Measurements from ENCODE around the gene DUSP18.

DNA sequence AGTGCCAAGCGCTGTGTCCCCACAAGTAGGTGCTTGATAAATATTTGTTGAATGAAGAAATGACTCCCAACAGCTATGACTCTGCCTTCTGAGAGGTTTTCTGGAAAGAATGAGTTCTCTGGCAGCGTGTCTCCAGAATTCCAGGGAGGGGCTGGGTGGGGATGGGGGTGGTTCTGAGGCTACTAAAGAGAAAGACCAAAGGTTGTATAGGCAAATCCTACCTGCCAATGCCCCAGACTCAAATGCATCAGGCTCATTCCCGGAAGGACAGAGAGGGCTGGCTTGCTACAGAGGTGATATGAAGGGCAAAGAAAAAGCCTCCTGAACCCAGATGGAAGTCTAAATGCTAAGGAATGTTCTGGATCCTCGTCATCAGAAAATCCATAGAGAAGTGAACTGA lies 1.9 kb downstream of the DUSP18 start:
- no peak for TF ChIP-seq EZH2 (IDR thresholded peaks at IDR 0.05)
- TF ChIP-seq POLR2AphosphoS5 (IDR thresholded peaks at IDR 0.05; ENCODE audit: borderline replicate concordance, low read depth, low read length) = no peak
- no peak for TF ChIP-seq FOXP2 (optimal IDR thresholded peaks at IDR 0.05; ENCODE audit: control extremely low read depth, extremely low read length, insufficient read depth)
